HFF-Myc (cell line): ENCODE measurements around the gene PID1.

Experiments used
- DNase-seq: peaks from one replicate; pipeline ENCODE4 v3.0.0-alpha.2; 2011; ENCODE audit warnings: low read depth; ENCODE audit errors: extremely low read depth
- H3K4me3 ChIP-seq: replicated peaks from 2 replicates; pipeline ENCODE4 v1.5.1; 2011; ENCODE audit warnings: low read depth, mild to moderate bottlenecking, control low read depth, low read length
- CTCF ChIP-seq: IDR thresholded peaks from 2 replicates; pipeline ENCODE4 v1.5.1; 2012; ENCODE audit warnings: mild to moderate bottlenecking, low read depth, low read length, control low read depth; ENCODE audit errors: missing control alignments

PID1 gene

GRCh38 chr2:229226382-229226781, 44.7 kb downstream of the PID1 start:
- no peak overlapping the region for H3K4me3 ChIP-seq
- DNase-seq, result no peak
- no peak for TF ChIP-seq CTCF

GRCh38 chr2:229223107-229223506, 48.0 kb downstream of the PID1 start:
- no peak for DNase-seq
- no peak overlapping the region for H3K4me3 ChIP-seq
- no peak for TF ChIP-seq CTCF

- no peak overlapping the region for H3K4me3 ChIP-seq
- no peak for TF ChIP-seq CTCF
- DNase-seq, result no peak
Observed at GRCh38 chr2:229221641-229222040, 49.4 kb downstream of the PID1 start.

GRCh38 chr2:229220254-229220653, 50.8 kb downstream of the PID1 start:
- no peak for TF ChIP-seq CTCF
- DNase-seq, result no peak
- no peak overlapping the region for H3K4me3 ChIP-seq

- no peak for TF ChIP-seq CTCF
- no peak overlapping the region for H3K4me3 ChIP-seq
- no peak for DNase-seq
Observed at GRCh38 chr2:229218329-229218921, 52.7 kb downstream of the PID1 start.

- no peak for TF ChIP-seq CTCF
- DNase-seq, result no peak
- H3K4me3 ChIP-seq, result no peak overlapping the region
Observed at GRCh38 chr2:229212241-229212640, 58.8 kb downstream of the PID1 start.

- no peak for TF ChIP-seq CTCF
- H3K4me3 ChIP-seq, result no peak overlapping the region
- DNase-seq, result no peak
Observed at GRCh38 chr2:229210641-229211040, 60.4 kb downstream of the PID1 start.
